Measurements from ENCODE around the gene ACRBP. TPM values are rescaled to one million over a fixed set of nuclear protein-coding genes. Genes with fewer than 3 reads are reported as not detected.

Gene ACRBP
- total and polyA plus RNA-seq, 2 donors (not counting 3 experiments of a cell fraction or from before 2014, with no cell fraction given): 1.3 to 5.7 TPM

- TSS peak; percentile 67 for BruUV-seq (replicated peaks)
- CTCF ChIA-PET: no interaction called here
- Histone ChIP-seq H3K4me3 (replicated peaks in 1 of 3; ENCODE audit: insufficient read depth in 1 of 3, low read depth in 1 of 3, low read length in 3 of 3) (no peak overlapping the region), H3K4me2 (ENCODE audit: insufficient read depth, low read length) (no peak overlapping the region), H3K9me3 (replicated peaks; ENCODE audit: control insufficient read depth, insufficient read depth, low read length) (no peaks in the 10 kb centered on the region), H4K20me1 (replicated peaks; ENCODE audit: control insufficient read depth, extremely low read depth, insufficient read depth, low read length) (no peaks in the 10 kb centered on the region), H3K27ac (ENCODE audit: insufficient read depth, low read depth, low read length) (no peak overlapping the region), H3K79me2 (ENCODE audit: control insufficient read depth, insufficient read depth, low read length) (no peaks in the 10 kb centered on the region), H3K27me3 (ENCODE audit: control insufficient read depth in 2 of 2, insufficient read depth in 2 of 2, low read length in 2 of 2) (no peaks in the 10 kb centered on the region), H3K4me1 (ENCODE audit: control insufficient read depth, extremely low read depth, insufficient read depth, low read length) (no peaks in the 10 kb centered on the region), H3K36me3 (ENCODE audit: control insufficient read depth in 2 of 2, extremely low read depth in 1 of 2, insufficient read depth in 2 of 2, low read length in 2 of 2) (peaks cover 45 to 69% of the 10 kb centered on the region in 2 experiments), H3K9ac (replicated peaks; ENCODE audit: extremely low read depth, insufficient read depth, low read length) (no peak overlapping the region), H2AFZ (ENCODE audit: low read depth, low read length) (no peak overlapping the region), H3K9me1 (replicated peaks; ENCODE audit: control insufficient read depth, extremely low read depth, insufficient read depth, low read length) (no peaks in the 10 kb centered on the region)
- POLR2A ChIA-PET: no interaction called here
- dilution Hi-C loops (cut with MboI; ENCODE audit: extremely low pct_ligation_motif_present, low sequenced_read_pairs): no loop called here
- FAIRE-seq (no peak), DNase-seq (ENCODE audit: low read depth, low spot score) (no peak)
- no peak for TF ChIP-seq FOS (IDR thresholded peaks at IDR 0.05; ENCODE audit: borderline replicate concordance, insufficient read depth, low read length)
- TF ChIP-seq MAX (IDR thresholded peaks at IDR 0.05; ENCODE audit: insufficient read depth, insufficient read length): no peak
- no peak for TF ChIP-seq EZH2 (IDR thresholded peaks at IDR 0.05; ENCODE audit: borderline replicate concordance, low read depth, low read length, severe bottlenecking)
- TF ChIP-seq MYC (IDR thresholded peaks at IDR 0.05; ENCODE audit: low read depth, low read length): no peak
- TF ChIP-seq JUN (IDR thresholded peaks at IDR 0.05; ENCODE audit: borderline replicate concordance, insufficient read depth, insufficient read length, low read depth): no peak
- no peak for TF ChIP-seq POLR2AphosphoS5 (IDR thresholded peaks at IDR 0.05; ENCODE audit: insufficient read depth, low read depth, low read length)
- TF ChIP-seq GATA2 (IDR thresholded peaks at IDR 0.05; ENCODE audit: insufficient read depth, insufficient read length, low read depth, low read length): no peak
- no peak for TF ChIP-seq CTCF (IDR thresholded peaks at IDR 0.05; ENCODE audit: extremely low read depth in 1 of 2, insufficient read depth in 1 of 2, low read depth in 1 of 2, low read length in 2 of 2)
- no peak for TF ChIP-seq POLR2A (IDR thresholded peaks at IDR 0.05; ENCODE audit: low read depth, low read length)
- intact Hi-C loops (cut with micrococcal nuclease): no loop called here
Measured at GRCh38 chr12:6592087-6592486, 55.1 kb downstream of the ACRBP start.

Other genes with a start within 250 kb of the ACRBP start
- gene CD27, start 202.5 kb downstream of the ACRBP start, total RNA-seq: not detected in 2 replicates
- not detected in 2 replicates for gene CD27, start 202.5 kb downstream of the ACRBP start, polyA plus RNA-seq
- gene TAPBPL, start 195.4 kb downstream of the ACRBP start, total RNA-seq: 9.9 and 11.7 TPM in 2 replicates
- gene TAPBPL, start 195.4 kb downstream of the ACRBP start, polyA plus RNA-seq: 28.6 and 33.6 TPM in 2 replicates
- gene VAMP1, start 176.8 kb downstream of the ACRBP start, total RNA-seq: 6.6 and 7.0 TPM in 2 replicates
- gene VAMP1, start 176.8 kb downstream of the ACRBP start, polyA plus RNA-seq: 9.0 and 9.9 TPM in 2 replicates
- 267 and 273 TPM in 2 replicates for gene MRPL51, start 154.2 kb downstream of the ACRBP start, total RNA-seq
- 84.5 and 147 TPM in 2 replicates for gene MRPL51, start 154.2 kb downstream of the ACRBP start, polyA plus RNA-seq
- 77.3 and 90.1 TPM in 2 replicates for gene NCAPD2, start 153.3 kb downstream of the ACRBP start, total RNA-seq
- gene NCAPD2, start 153.3 kb downstream of the ACRBP start, polyA plus RNA-seq: 33.6 and 41.8 TPM in 2 replicates
- 4,245 and 4,648 TPM in 2 replicates for gene GAPDH, start 112.9 kb downstream of the ACRBP start, total RNA-seq
- gene GAPDH, start 112.9 kb downstream of the ACRBP start, polyA plus RNA-seq: 8,748 and 10,370 TPM in 2 replicates
- gene IFFO1, start 91.4 kb downstream of the ACRBP start, total RNA-seq: 26.4 and 27.7 TPM in 2 replicates
- gene IFFO1, start 91.4 kb downstream of the ACRBP start, polyA plus RNA-seq: 41.0 and 41.2 TPM in 2 replicates
- 58.5 and 63.6 TPM in 2 replicates for gene NOP2, start 79.1 kb downstream of the ACRBP start, total RNA-seq
- gene NOP2, start 79.1 kb downstream of the ACRBP start, polyA plus RNA-seq: 17.8 and 26.3 TPM in 2 replicates
- 192 and 216 TPM in 2 replicates for gene CHD4, start 40.1 kb downstream of the ACRBP start, total RNA-seq
- gene CHD4, start 40.1 kb downstream of the ACRBP start, polyA plus RNA-seq: 119 and 127 TPM in 2 replicates
- not detected in 2 replicates for gene LPAR5, start 11.5 kb downstream of the ACRBP start, total RNA-seq
- 0.23 and 0.41 TPM in 2 replicates for gene LPAR5, start 11.5 kb downstream of the ACRBP start, polyA plus RNA-seq
- 26.3 and 34.7 TPM in 2 replicates for gene ING4, start 15.7 kb upstream of the ACRBP start, total RNA-seq
- 49.6 and 52.0 TPM in 2 replicates for gene ING4, start 15.7 kb upstream of the ACRBP start, polyA plus RNA-seq
- gene ZNF384, start 41.9 kb upstream of the ACRBP start, total RNA-seq: 52.8 and 58.5 TPM in 2 replicates
- 58.3 and 67.5 TPM in 2 replicates for gene ZNF384, start 41.9 kb upstream of the ACRBP start, polyA plus RNA-seq
- 0.14 and 0.55 TPM in 2 replicates for gene PIANP, start 53.4 kb upstream of the ACRBP start, total RNA-seq
- 0.08 and 0.10 TPM in 2 replicates for gene PIANP, start 53.4 kb upstream of the ACRBP start, polyA plus RNA-seq
- gene COPS7A, start 76.6 kb upstream of the ACRBP start, total RNA-seq: 36.5 and 41.1 TPM in 2 replicates
- 104 and 112 TPM in 2 replicates for gene COPS7A, start 76.6 kb upstream of the ACRBP start, polyA plus RNA-seq
- gene MLF2, start 105.7 kb upstream of the ACRBP start, total RNA-seq: 136 and 147 TPM in 2 replicates
- gene MLF2, start 105.7 kb upstream of the ACRBP start, polyA plus RNA-seq: 306 and 319 TPM in 2 replicates
- gene PTMS, start 118.9 kb upstream of the ACRBP start, total RNA-seq: 518 and 555 TPM in 2 replicates
- 661 and 787 TPM in 2 replicates for gene PTMS, start 118.9 kb upstream of the ACRBP start, polyA plus RNA-seq
- 3.8 and 4.1 TPM in 2 replicates for gene LAG3, start 125.1 kb upstream of the ACRBP start, total RNA-seq
- gene LAG3, start 125.1 kb upstream of the ACRBP start, polyA plus RNA-seq: 1.3 and 1.8 TPM in 2 replicates
- not detected in 2 replicates for gene CD4, start 142.1 kb upstream of the ACRBP start, total RNA-seq
- gene CD4, start 142.1 kb upstream of the ACRBP start, polyA plus RNA-seq: not detected in 2 replicates
- gene GPR162, start 174.4 kb upstream of the ACRBP start, total RNA-seq: 8.1 and 13.7 TPM in 2 replicates
- 9.0 and 9.7 TPM in 2 replicates for gene GPR162, start 174.4 kb upstream of the ACRBP start, polyA plus RNA-seq
- gene P3H3, start 181.0 kb upstream of the ACRBP start, total RNA-seq: 76.5 and 92.6 TPM in 2 replicates
- 70.2 and 75.9 TPM in 2 replicates for gene P3H3, start 181.0 kb upstream of the ACRBP start, polyA plus RNA-seq
- 9.4 and 14.6 TPM in 2 replicates for gene GNB3, start 193.5 kb upstream of the ACRBP start, total RNA-seq
- 12.0 and 12.6 TPM in 2 replicates for gene GNB3, start 193.5 kb upstream of the ACRBP start, polyA plus RNA-seq
- 44.3 and 44.8 TPM in 2 replicates for gene CDCA3, start 203.9 kb upstream of the ACRBP start, total RNA-seq
- gene CDCA3, start 203.9 kb upstream of the ACRBP start, polyA plus RNA-seq: 53.5 and 67.2 TPM in 2 replicates
- 126 and 135 TPM in 2 replicates for gene USP5, start 204.7 kb upstream of the ACRBP start, total RNA-seq
- gene USP5, start 204.7 kb upstream of the ACRBP start, polyA plus RNA-seq: 68.9 and 69.4 TPM in 2 replicates
- 643 and 676 TPM in 2 replicates for gene TPI1, start 220.1 kb upstream of the ACRBP start, total RNA-seq
- gene TPI1, start 220.1 kb upstream of the ACRBP start, polyA plus RNA-seq: 1,816 and 2,057 TPM in 2 replicates
- 3.9 and 6.9 TPM in 2 replicates for gene SPSB2, start 225.9 kb upstream of the ACRBP start, total RNA-seq
- gene SPSB2, start 225.9 kb upstream of the ACRBP start, polyA plus RNA-seq: 3.8 and 5.6 TPM in 2 replicates